ENCODE results near the gene MUC15. TPM values are rescaled to one million over a fixed set of nuclear protein-coding genes. Genes with fewer than 3 reads are reported as not detected.

MUC15 gene
- total and polyA plus RNA-seq, 9 donors = 0.25 to 4.5 (median 0.53) TPM; not detected in 5

GRCh38 chr11:26613759-26614158 is 41.7 kb upstream of the MUC15 start:
- Histone ChIP-seq H3K4me3 (no peak overlapping the region), H3K9me3 (no peaks in the 10 kb centered on the region), H3K27ac (no peak overlapping the region), H3K36me3 (no peaks in the 10 kb centered on the region), H3K4me1 (ENCODE audit: insufficient read depth) (no peaks in the 10 kb centered on the region), H3K27me3 (no peaks in the 10 kb centered on the region)
- DNase-seq = no peak
- 64 to 100% (median 89%) methylated on average over 2 of the region's 2 CpGs for WGBS, 3 donors
- TF ChIP-seq POLR2A (IDR thresholded peaks at IDR 0.05) = no peak
- TF ChIP-seq CTCF (IDR thresholded peaks at IDR 0.05) = no peak
- TF ChIP-seq EP300 (IDR thresholded peaks at IDR 0.05) = no peak
- intact Hi-C loops (cut with DNase I) = no loop called here

- no peaks in the 10 kb centered on the region for H3K4me1 ChIP-seq (ENCODE audit: insufficient read depth)
- no peaks in the 10 kb centered on the region for H3K36me3 ChIP-seq
- intact Hi-C loops (cut with DNase I) = no loop called here
- DNase-seq = no peak
- H3K9me3 ChIP-seq = no peaks in the 10 kb centered on the region
- WGBS, 3 donors = 70 to 75% (median 72%) methylated on average over 9 of the region's 9 CpGs
- TF ChIP-seq CTCF (IDR thresholded peaks at IDR 0.05) (no peak), EP300 (IDR thresholded peaks at IDR 0.05) (no peak), POLR2A (IDR thresholded peaks at IDR 0.05) (no peak)
- H3K27ac ChIP-seq = no peak overlapping the region
- no peak overlapping the region for H3K4me3 ChIP-seq
- no peaks in the 10 kb centered on the region for H3K27me3 ChIP-seq
Observed at GRCh38 chr11:26608507-26609146, 36.6 kb upstream of the MUC15 start.

DNA sequence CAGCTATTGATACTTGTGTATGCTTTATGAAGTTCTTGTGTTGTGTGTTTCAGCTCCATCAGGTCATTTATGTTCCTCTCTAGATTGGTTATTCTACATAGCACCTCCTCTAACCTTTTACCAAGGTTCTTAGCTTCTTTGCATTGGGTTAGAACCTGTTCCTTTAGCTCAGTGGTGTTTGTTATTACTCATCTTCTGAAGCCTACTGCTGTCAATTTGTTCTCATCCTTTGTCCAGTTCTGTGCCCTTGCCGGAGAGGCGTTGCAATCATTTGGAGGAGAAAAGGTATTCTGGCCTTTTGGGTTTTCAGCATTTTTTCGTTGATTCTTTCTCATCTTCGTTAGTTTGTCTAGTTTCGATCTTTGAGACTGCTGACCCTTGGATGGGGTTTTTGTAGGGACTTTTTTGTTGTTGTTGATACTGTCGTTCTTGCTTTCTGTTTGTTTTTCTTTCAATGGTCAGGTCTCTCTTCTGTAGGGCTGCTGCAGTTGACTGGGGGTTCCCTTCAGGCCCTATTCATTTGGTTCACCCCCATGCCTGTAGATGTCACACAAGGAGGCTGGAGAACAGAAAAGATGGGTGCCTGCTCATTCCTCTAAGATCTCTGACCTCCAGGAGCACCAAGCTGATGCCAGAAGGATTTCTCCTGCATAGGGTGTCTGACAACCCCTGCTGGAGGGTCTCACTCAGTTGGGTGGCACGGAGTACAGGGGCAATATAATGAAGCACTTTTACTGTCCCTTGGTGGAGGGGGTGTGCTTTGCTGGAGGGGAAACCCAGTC is 35.9 kb upstream of the MUC15 start:
- Histone ChIP-seq H3K9me3 (no peaks in the 10 kb centered on the region), H3K27ac (no peak overlapping the region), H3K4me1 (ENCODE audit: insufficient read depth) (no peaks in the 10 kb centered on the region), H3K4me3 (no peak overlapping the region), H3K36me3 (no peaks in the 10 kb centered on the region), H3K27me3 (no peaks in the 10 kb centered on the region)
- TF ChIP-seq POLR2A (IDR thresholded peaks at IDR 0.05) (no peak), EP300 (IDR thresholded peaks at IDR 0.05) (no peak), CTCF (IDR thresholded peaks at IDR 0.05) (no peak)
- WGBS, 3 donors = 80 to 84% (median 82%) methylated on average over 7 of the region's 7 CpGs
- intact Hi-C loops (cut with DNase I) = no loop called here
- no peak for DNase-seq

DNA sequence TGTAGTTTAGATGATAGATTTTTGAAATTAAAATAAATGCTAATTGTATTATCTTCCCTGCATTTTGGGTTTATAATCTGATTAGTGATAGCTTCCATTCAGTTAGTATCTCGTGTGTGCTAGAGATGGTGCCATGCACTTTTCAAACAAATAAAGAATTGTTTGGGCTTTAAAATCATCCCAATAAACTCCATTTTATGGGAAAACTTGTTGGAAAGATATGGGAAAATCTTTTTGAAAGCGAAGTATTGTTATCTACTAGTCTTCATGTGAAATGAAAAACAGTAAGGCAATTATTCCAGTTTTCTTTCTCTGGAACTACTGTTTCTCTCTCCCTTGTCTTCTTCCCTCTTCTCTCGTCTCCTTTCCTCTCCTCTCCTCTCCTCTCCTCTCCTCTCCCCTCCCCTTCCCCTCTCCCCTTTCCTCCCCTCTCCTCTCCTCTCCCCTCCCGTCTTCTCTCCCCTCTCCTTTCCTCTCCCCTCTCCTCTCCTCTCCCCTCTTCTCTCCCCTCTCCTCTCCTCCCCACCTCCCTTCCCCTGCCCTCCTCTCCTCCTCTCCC is 27.9 kb upstream of the MUC15 start:
- no peak for DNase-seq
- Histone ChIP-seq H3K27ac (no peak overlapping the region), H3K4me3 (no peak overlapping the region), H3K4me1 (ENCODE audit: insufficient read depth) (no peaks in the 10 kb centered on the region), H3K27me3 (no peaks in the 10 kb centered on the region), H3K36me3 (no peaks in the 10 kb centered on the region), H3K9me3 (no peaks in the 10 kb centered on the region)
- 55 to 75% (median 74%) methylated on average over 3 of the region's 4 CpGs for WGBS, 3 donors
- TF ChIP-seq POLR2A (IDR thresholded peaks at IDR 0.05) (no peak), EP300 (IDR thresholded peaks at IDR 0.05) (no peak), CTCF (IDR thresholded peaks at IDR 0.05) (no peak)
- intact Hi-C loops (cut with DNase I) = no loop called here

Measured in ovary (tissue), 9 donors.